OCI-LY7 (cell line): ENCODE data around the gene C16orf92.

Source experiments
- EZH2phosphoT487 ChIP-seq: fragments of 200-600 bp; sonication (generic); IDR thresholded peaks from 2 replicates; pipeline ENCODE4 v1.6.1; 2018; ENCODE audit warnings: low read depth, borderline replicate concordance, mild to moderate bottlenecking, mixed run types, antibody characterized with exemption, low read length, moderate library complexity, mixed read lengths
- TF ChIP-seq, protein P1 (sequence below): fragments of 200-600 bp; sonication (generic); conservative IDR thresholded peaks from 2 replicates; pipeline ENCODE4 v1.5.1; 2014; ENCODE audit warnings: mild to moderate bottlenecking, antibody characterized with exemption, low read length, moderate library complexity, mixed read lengths

DNA sequence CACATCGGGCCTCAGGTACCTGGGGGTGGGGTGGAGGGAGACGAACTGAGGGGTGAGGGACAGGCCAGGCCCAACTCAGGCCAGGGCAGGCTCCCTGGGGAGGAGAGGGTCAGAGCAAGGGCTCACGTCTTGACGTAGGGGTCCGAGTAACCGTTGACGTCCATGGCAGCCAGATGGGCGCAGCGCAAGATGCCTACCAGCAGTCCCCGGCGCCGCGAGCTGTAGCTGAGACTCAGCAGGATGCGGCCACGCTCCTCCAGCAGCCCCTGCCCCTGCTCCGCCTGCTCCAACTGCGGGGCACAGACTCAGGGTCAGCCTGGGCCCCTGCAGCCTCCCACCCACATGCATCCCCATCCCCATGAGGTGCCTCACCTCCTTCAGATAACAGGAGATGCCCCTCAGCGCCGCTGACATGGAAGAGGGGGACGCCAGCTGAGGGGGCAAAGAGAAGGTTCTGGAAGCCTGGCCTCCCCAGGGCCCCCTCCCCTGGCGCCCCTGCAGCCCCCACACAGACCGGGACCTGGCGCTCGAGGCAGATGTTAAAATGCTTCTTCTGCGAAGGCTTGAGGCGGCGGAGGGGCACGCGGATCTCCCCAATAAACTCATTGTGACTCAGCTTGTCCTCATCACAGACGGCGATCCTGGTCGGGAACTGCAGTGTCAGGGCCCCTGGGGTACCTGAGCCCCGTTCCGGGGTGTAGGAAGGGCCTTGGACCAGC, 16.2 kb upstream of the C16orf92 start:
- TF ChIP-seq EZH2phosphoT487: no peak
- TF ChIP-seq, protein P1, sequence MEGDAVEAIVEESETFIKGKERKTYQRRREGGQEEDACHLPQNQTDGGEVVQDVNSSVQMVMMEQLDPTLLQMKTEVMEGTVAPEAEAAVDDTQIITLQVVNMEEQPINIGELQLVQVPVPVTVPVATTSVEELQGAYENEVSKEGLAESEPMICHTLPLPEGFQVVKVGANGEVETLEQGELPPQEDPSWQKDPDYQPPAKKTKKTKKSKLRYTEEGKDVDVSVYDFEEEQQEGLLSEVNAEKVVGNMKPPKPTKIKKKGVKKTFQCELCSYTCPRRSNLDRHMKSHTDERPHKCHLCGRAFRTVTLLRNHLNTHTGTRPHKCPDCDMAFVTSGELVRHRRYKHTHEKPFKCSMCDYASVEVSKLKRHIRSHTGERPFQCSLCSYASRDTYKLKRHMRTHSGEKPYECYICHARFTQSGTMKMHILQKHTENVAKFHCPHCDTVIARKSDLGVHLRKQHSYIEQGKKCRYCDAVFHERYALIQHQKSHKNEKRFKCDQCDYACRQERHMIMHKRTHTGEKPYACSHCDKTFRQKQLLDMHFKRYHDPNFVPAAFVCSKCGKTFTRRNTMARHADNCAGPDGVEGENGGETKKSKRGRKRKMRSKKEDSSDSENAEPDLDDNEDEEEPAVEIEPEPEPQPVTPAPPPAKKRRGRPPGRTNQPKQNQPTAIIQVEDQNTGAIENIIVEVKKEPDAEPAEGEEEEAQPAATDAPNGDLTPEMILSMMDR: no peak
